Midbrain (tissue), 1 donor: ENCODE results near the gene OSCAR.

Source experiments
- DNase-seq: peaks from one replicate; lab custom pipeline; 2025; lab: John Stamatoyannopoulos, UW

Gene OSCAR, protein sequence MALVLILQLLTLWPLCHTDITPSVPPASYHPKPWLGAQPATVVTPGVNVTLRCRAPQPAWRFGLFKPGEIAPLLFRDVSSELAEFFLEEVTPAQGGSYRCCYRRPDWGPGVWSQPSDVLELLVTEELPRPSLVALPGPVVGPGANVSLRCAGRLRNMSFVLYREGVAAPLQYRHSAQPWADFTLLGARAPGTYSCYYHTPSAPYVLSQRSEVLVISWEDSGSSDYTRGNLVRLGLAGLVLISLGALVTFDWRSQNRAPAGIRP

GRCh38 chr19:54100561-54100960 is at the start of gene OSCAR:
Gene OSCAR, minus strand, starts transcription at chr19:54100803. Its CDS starts 11 bp downstream, at chr19:54100792.
- DNase-seq, result no peak

GRCh38 chr19:54149021-54149812 is 48.6 kb upstream of the OSCAR start:
- no peak for DNase-seq

DNA sequence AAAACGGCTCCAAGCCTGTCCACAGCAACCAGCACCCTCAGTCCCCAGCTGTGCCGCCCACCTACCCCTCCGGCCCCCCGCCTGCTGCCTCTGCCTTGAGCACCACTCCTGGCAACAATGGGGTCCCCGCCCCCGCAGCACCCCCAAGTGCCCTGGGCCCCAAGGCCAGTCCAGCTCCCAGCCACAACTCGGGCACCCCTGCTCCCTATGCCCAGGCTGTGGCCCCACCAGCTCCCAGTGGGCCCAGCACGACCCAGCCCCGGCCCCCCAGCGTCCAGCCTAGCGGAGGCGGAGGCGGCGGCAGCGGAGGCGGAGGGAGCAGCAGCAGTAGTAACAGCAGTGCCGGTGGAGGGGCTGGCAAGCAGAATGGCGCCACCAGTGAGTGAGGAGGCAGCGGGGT is 47.6 kb upstream of the OSCAR start:
- no peak for DNase-seq

- no peak for DNase-seq
Observed at GRCh38 chr19:54147676-54148075, 47.1 kb upstream of the OSCAR start.

GRCh38 chr19:54145541-54146158 is 45.0 kb upstream of the OSCAR start:
- DNase-seq, result no peak

DNA sequence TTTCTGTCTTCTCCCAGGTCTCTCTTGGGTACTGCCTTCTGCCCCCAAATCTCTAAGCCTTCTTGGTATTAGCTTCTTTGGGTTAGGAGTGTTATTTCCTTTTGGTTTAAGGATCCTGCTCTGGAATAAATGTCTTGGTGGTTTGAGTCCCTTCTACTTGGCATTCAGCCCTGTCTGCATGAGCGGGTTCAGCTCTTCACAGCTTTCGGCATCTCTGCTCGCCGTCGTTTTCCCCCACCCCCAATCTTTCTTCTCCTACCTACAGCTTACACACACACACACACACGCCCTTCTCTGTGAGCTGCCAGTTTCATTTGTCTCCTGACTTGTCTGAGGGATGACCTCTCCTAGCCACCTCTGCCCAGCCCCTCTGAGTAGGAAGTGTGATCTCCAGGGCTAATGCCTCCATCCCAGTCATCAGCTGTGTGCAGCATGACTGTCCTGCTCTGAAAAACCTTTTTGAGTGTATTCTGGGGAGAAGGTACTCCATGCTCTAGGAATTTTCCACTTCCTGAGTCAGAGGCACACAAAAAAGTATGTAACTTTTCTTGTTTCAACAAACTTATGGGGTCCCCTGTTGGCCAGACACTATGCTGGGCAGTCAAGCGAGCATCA is 41.7 kb upstream of the OSCAR start:
- no peak for DNase-seq

GRCh38 chr19:54141356-54141755 is 40.8 kb upstream of the OSCAR start:
- no peak for DNase-seq

DNA sequence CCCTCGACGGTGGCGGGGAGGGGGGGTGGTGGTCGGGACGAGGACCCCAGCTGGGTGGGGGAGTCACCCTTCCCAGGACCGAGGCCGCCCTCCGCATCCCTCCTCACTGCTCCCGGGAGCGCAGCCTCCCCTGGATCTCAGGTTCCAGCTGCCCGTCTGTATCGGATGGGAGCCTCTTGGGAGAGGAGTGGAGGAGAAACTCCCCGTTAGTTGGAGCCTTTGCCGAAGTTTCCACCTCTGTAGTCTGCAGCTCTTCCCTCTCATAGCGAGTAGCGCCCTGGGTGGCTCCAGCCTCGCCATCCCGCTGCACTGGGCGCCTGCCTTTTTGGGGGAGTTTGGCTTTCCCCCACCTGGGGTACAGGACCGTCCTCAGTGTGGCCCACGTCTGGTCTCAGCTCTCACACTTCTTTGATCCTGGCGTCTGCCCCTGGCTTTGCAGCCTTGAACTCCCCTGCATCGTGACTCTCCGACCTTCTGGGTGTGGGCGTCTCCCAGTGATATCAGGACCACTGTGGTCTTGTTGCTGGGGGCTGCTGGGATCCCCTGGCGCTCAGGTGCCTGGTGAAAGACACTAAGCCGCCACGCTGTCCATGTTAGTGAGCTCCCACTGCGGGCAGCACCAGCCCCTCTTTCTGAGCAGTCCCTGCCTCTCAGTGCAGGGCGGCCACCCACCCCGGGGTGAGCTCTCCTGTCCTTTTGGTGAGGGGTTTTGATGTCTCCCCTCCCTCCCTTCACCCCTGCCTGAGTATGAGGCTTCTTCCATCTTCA is 38.1 kb upstream of the OSCAR start:
- no peak for DNase-seq

DNA sequence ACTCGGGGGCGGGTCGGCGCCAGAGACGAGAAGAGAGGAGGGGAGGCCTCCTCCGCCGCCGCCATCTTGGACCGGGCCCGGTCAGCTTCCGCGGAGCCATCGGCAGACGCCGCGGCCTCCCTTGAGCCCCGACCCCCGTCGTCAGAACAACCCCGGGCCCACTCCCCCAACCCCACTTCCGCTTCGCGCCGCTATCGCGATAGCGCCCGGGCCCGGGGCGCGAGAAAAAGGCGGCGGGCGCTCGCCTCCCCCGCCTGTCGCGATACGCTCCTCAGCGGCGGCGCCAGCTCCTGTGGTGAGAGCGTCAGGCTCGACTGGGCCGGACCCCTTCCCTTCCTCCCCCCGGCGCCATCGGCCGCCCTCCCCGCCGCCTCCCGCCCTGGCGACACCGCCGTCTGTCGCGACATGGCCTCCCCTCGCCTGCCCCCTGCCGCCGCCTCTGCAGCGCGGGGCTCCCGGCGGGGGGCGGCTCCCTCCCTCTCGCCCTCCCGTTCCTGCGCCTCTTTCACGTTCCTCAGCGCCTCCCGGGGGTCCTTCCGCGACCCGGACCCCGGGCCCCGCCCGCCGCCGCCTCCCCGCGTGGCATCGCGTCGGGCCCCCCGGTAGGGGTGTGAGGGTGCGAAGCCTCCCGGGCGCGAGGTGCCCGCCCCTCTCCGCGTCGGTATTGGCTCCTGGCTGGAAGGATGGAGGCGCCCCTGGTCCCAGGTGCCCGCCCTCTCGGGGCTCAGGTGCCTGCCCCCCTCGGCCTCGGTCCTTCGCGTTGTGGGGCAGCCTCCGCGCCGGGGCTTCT is 37.3 kb upstream of the OSCAR start, which contains the start of gene CNOT3:
Gene CNOT3, plus strand, starts transcription at position 64 of the 790 bp plus-strand sequence. CDS start 5,217 bp downstream, outside the sequence.
- no peak for DNase-seq

- DNase-seq, result peak; percentile 100
Observed at GRCh38 chr19:54136864-54137698, 36.5 kb upstream of the OSCAR start.

DNA sequence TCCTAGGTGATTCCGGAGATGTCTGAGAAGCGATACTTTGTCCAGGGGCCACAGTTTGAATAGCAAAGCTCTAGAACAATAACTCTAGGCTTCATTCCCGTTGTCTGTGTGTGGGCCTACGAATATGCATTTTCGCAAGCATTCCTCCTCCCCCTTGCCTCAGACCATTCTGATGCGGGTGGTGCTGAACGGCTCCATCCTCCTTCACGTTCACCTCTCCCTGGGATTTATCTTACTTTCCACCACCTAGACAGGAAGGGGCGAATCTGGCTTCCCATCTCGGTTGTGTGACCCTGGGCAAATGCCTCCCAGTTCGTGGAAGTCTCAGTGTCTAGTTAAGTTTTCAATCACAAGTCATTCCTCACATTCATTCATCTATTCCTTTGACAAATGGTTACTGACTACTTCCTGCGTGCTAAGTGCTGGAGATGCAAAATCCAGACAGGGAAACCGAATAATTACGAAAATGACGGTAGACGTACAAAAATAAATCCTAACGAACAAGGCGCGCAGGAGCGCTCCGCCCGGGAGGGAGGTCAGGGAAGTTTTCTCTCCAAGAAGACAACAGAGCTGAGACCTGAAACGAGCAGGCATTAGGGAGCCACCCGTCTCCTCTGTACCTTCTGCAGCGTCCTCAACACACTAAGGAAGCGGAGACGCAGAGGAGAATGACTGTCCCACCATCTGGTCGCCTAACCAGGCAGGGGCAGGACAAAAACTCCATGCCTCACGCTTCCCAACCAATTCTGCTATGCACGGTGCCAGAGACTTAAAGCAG is 35.7 kb upstream of the OSCAR start:
- DNase-seq, result no peak

DNA sequence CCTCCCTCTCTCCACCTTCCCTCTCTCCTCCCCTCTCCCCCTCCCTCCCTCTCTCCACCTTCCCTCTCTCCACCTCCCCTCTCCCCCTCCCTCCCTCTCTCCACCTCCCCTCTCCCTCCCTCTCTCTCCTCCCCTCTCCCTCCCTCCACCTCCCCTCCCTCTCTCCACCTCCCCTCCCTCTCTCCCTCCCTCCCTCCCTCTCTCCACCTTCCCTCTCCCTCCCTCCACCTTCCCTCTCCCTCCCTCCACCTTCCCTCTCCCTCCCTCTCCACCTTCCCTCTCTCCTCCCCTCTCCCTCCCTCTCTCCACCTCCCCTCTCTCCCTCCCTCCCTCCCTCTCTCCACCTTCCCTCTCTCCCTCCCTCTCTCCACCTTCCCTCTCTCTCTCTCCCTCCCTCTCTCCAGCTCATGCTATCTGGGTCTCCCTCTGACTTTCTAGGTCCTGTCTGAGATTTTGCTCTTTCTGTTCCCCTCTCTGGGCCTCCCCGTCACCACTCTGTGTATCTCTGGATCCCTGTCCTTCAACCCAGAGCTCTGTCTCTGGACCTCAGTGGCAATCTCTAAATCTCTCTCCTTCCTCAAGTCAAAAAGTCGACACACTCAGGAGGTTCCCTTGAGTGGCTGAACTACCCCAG is 33.5 kb upstream of the OSCAR start:
- no peak for DNase-seq

- no peak for DNase-seq
Observed at GRCh38 chr19:54133312-54133956, 32.8 kb upstream of the OSCAR start.

- no peak for DNase-seq
Observed at GRCh38 chr19:54129617-54129996, 29.0 kb upstream of the OSCAR start.

DNA sequence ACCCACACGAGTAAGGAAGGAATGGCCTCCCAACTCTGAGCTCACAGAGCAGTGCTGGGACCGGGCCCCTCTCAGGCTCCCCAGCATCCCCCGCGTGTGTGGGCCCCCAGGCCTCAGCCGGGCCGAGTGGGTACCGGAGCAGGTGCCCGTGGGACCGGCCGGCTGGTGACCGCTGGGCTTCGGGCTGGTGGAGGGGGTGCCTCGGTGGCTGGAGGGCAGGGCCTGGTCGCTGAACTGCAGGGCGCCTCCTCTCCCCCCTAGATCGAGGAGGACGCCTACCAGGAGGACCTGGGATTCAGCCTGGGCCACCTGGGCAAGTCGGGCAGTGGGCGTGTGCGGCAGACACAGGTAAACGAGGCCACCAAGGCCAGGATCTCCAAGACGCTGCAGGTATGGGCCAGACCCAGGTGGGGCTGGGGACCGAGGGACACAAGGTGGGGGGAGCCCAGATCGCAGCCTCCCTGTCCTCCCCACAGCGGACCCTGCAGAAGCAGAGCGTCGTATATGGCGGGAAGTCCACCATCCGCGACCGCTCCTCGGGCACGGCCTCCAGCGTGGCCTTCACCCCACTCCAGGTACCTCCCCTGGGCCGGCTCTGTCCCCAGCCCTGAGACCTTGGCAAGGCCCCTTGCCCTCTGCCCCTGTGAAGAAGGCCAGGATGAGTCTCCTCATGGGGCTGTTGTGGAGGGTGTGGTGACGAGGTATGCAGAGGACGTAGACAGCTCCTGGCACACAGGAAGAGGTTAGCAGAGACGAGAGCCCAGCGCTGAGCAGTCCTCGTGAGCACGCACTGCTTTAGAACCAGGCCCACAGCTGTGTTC is 28.4 kb upstream of the OSCAR start:
- no peak for DNase-seq

- no peak for DNase-seq
Observed at GRCh38 chr19:54128441-54128725, 27.8 kb upstream of the OSCAR start.

DNA sequence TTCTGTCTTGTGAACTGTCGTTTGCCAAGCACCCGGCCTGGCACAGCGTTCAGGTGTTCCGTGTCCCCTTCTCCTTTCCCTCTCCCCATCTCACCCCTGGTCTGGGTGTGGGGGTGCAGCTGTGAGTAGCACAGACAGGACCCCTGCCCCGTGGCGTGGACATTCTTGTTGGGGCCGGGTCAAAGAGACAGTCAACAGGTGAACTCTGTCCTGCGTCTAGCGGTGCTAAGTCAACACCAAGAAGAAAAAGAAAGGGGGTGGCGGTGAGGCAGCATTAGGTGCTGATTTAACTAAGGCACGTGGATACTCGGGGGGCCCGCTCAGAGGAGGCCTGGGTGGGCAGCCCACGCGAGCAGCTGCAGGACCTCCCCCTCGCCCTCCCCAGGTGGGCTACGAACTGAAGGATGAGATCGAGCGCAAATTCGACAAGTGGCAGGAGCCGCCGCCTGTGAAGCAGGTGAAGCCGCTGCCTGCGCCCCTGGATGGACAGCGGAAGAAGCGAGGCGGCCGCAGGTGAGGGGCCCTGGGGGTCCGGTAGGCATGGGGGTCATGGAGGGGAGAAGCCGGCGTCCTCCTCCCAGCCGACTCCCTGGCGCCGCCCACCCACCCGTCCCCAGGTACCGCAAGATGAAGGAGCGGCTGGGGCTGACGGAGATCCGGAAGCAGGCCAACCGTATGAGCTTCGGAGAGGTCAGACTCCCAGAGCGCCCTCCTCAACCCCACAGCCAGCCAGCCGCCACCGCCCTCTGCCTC is 27.3 kb upstream of the OSCAR start:
- DNase-seq, result no peak
